Spleen (tissue), 7 donors: ENCODE measurements around the gene ACVR1.

Experiments
- CTCF ChIP-seq, 11 experiments: fragments of 200-600 bp in 7 of 11; fragments of 450-650 bp in 4 of 11; sonication (generic) in 4 of 11; IDR thresholded peaks in 8 of 11; conservative IDR thresholded peaks in 3 of 11; 1 replicate in 7 of 11; 2 replicates in 4 of 11; pipeline versions ENCODE4 v1.4.0 to v1.8.0; 2016 to 2021; ENCODE audit warnings: antibody characterized with exemption in 11 of 11, inconsistent platforms in 4 of 11, mild to moderate bottlenecking in 1 of 11
- POLR2AphosphoS5 ChIP-seq, 3 donors: sonication (generic); formaldehyde crosslinking; IDR thresholded peaks; one replicate each; pipeline ENCODE4 v1.5.1; 2017; ENCODE audit warnings: antibody characterized with exemption in 3 of 3
- donor health status: DM: no; HTN: no; CAD: no; lungs with moderate emphysema.
- donor health status: DM: no; HTN: no; CAD: no.
- donor health status: DM: no; HTN: no; CAD: no.

- no peak for TF ChIP-seq CTCF (IDR thresholded peaks at IDR 0.05 in 8 of 11, conservative IDR thresholded peaks at IDR 0.05 in 3 of 11)
- no peak for TF ChIP-seq POLR2AphosphoS5 (IDR thresholded peaks at IDR 0.05)
Observed at GRCh38 chr2:157858846-157859245, 17.3 kb downstream of the ACVR1 start.
